Renal pelvis (tissue), 4 donors: ENCODE results near the gene RAD51B. TPM values are rescaled to one million over a fixed set of nuclear protein-coding genes. Genes with fewer than 3 reads are reported as not detected.
A peak's percentile ranks its signal among the peaks of the same experiment; 100 is the strongest.

Source experiments
- DNase-seq: peaks from one replicate; pipeline ENCODE4 v3.0.0-alpha.2; 2013
- polyA plus RNA-seq, 3 donors: library from polyadenylated mRNA; unstranded; fragments of 120-200 nt; gene quantifications; one replicate each; pipeline ENCODE4 v1.2.1, GENCODE V29; 2013; ENCODE audit not compliant: insufficient read length in 3 of 3

RAD51B gene
- polyA plus RNA-seq, 3 donors: 9.8 to 11.0 (median 9.8) TPM

DNA sequence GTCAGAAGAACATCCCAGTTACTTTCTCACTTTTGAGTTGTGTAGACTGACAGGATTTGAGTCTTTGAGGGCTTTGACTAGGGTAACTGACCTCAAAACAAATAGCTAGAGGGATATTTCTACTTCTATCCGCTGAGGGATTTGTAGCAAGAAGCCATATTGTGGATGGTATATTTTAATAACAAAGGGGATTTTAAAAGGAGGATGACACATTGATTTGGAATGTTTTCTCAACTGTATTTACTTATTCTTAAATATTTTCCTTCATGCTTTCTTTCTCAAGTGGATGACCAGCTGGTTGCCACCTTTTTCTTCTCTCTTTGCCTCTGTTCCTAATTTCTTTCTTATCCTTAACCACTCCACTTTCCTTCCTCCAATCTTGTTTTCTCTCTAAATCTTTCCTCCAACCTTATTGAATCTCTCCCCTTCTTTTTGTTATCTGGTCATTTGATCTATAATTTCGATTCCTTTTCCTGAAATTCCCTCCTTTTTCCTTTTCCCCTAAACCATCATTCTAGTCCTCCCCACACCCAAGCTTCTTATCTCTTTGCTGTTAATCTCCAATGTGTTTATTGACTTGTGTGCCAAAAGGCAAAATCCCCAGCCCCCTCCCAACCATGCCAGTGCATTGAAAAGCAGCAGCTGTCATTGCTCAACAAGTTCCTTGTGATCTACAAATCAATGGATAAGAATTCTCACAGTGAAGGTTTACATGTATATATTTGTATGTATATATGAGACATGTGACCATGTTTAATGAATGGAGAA lies 411.6 kb downstream of the RAD51B start:
- no peak for DNase-seq

DNA sequence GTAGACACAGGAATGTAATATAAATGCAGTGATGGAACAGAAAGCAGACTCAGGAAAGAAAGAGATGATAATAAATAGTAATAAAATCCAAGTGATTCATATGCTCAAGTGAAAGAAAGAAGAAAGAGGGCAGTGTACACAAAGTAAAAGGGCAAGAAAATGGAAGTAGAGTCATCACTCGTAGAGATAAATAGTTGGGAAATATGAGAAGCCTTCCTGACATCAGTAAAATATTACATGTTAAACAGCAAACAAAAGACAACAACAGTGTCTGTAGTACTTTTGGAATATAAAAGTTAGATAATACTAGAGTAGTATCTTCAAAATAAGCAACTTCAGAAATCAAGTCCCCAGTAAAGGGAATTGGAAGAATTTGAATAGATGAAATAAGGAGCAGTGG lies 412.3 kb downstream of the RAD51B start:
- no peak for DNase-seq

DNA sequence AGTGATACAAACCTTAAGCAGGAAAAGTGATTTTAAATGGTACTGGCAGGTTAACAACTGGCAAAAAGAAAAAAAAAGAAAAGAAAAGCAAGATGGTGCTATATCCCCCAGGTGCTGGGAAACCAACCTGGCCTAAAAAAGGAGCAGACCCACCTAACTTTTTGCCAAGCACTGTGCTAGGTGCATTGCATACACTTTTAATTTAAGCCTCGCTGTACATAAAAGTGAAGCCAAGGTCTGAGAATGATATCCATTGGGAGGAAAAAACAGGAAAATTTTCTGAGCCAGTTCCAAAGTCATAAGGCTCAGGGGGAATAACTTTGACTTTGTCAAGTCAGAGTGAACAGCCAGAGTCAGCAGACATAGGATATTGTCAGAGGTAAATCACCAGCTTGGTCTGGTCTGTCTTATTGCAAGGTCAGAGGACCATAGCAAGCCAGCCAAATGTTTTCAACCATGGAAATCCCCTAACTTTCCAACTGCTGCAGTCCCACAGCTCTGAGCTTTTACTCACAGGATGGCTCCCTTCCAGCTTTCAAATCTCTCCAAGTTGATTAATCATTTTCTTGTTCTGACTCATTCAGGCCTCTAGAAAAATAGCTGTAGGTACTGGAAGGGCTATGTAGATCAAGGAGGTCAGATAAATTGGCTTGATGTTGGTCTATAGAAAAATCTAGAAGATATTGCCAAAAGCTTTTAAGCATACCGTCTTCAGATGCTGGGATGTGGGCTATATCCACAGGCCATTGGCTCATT lies 412.9 kb downstream of the RAD51B start:
- DNase-seq: peak; percentile 93

DNA sequence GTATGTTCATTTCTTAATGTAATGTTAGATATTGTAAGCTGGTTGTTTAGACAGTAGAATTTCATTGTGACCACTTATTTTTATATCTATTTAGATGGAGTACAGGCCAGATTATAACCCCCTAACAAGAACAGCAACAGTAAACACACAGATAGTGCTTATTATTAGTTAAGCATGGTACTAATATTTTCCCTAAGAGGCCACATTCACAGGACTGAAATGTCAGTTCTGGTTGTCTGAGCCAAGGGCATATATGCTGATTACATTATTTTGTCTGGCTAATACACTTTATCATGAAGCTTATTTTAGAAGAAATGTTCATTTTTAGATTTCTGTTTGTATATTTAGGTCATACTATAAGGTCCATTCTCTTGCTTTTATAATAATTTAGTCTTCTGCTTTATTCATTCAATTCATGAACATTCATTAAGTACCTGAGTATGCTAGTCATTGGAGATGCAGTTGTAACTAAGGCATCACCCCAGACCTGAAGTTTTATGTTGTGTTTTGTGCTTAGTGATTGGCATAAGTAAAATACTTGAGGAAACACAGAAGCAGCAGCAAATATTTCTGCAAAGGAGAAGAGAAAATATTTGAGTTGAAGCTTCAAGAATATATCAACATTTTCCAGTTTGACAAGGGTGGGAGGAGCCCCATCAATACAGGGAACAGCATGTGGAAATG lies 413.7 kb downstream of the RAD51B start:
- DNase-seq: no peak

DNA sequence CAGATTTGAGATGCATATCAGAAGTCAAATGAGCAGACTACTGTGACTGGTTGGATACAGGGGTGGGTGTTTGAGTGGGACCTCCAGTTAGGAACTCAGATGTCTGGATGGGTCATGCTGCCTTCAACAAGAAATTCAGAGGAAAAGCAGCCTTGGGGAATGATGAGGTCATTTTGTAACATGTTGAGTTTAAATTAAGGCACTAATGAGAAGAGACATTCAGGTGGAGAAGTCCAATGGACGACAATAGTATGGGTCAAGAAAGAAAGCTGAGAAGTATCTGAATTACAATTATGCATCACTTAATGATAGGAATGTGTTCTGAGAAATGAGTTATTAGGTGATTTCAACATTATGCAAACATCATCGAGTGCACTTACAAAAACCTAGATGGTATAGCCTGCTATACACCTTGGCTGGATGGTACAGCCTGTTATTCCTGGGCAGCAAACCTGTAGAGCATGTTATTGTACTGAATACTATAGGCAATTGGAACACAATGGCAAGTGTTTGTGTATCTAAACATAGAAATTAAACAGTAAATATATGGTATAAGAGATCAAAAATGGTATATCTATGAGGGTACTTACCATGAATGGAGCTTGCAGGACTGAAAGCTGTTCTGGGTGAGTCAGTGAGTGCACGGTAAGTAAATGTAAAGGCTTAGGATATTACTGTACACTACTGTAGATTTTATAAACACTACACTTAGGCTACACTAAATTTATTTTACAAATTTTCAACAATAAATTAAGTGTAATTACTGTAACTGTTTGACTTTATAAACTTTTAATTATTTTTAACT lies 414.7 kb downstream of the RAD51B start:
- DNase-seq: no peak

DNA sequence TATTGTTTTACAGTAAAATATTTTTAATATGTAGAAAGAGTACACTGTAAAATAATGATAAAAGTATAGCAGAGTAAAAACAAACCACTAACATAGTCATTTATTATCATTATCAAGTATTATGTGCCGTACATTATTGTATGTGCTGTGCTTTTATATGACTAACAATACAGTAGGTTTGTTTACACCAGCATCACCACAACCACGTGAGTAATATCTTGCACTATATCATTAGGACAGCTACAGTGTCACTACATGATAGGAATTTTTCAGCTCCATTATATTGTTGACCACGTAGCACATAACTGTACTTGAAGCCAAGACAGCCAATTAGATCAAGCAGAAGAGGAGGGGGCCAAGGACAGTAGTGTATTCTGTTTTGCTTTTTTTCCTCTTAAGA lies 415.4 kb downstream of the RAD51B start:
- no peak for DNase-seq

DNA sequence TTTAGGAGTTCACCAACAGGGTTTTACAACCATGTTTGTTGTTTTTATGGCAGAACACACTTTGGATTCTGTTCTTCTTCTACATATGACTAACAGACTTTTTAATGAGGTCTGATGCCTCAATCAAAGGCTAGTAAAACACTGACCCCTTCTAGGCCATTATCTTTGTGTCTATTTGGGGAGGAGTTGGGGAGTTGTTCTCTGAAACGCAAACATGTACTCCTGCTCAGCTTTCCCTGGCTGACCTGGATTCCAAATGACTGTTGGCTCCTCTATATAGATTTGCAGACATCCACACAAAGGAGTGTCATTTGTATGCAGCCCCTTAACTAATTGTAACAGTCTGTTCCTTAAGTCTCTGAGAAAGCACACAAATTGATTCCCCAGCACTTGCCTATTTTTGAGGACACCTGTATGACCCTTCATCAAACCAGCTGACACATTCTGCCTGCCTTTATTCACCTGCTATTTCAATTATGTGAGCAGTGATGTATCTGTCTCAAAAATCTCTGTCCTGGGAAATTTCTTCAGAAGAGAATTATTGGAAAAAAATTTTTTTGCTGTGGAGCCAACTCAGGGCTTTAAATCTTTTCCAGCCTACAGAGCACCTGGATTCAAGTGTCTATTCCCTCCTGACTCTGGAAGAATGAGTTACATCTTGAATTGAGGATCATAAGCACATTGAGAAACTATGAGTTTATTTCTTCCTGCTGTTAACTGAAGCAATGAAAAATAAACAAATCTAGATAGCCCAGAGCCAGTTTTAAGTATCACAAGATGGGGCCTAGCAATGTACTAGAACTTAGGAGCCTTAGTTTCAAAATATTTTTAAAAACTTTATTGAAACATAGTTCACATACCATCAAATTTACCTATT lies 417.2 kb downstream of the RAD51B start:
- no peak for DNase-seq

DNA sequence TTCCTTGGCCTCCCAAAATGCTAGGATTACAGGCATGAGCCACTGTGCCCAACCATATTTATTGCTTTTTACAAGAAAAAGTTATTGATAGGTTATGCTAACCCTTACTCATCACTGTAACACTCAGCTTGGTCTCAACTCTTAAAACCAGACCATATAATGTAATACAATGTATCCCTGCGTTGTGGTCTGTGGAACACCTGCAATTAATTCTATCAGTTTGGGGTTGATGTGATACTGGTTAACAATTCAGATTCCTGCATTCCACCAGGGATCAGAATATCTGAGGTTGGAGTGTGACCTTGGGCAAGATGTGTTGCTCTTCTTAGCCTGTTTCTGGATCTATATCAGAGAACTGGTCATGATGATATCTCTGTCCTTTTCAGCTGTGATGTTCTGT lies 419.0 kb downstream of the RAD51B start:
- DNase-seq: no peak

DNA sequence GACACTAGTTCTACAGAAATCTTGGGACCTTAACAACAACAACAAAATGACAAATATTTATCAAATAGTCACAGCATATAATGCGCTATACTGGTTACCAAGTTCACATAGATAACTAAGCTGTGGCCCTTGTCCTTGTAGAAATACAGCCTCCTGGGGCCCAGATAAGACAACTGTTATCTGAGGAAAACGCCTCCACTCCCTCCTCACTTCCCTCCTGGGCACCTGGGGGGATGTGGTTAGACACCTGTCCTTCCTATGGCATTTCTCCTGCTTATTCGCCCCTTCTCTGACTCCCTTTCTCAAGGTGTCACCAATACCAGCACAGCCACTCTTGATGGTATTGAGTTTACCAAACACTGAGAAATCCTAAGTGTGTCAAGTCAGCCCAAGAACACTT lies 419.4 kb downstream of the RAD51B start:
- DNase-seq: no peak

DNA sequence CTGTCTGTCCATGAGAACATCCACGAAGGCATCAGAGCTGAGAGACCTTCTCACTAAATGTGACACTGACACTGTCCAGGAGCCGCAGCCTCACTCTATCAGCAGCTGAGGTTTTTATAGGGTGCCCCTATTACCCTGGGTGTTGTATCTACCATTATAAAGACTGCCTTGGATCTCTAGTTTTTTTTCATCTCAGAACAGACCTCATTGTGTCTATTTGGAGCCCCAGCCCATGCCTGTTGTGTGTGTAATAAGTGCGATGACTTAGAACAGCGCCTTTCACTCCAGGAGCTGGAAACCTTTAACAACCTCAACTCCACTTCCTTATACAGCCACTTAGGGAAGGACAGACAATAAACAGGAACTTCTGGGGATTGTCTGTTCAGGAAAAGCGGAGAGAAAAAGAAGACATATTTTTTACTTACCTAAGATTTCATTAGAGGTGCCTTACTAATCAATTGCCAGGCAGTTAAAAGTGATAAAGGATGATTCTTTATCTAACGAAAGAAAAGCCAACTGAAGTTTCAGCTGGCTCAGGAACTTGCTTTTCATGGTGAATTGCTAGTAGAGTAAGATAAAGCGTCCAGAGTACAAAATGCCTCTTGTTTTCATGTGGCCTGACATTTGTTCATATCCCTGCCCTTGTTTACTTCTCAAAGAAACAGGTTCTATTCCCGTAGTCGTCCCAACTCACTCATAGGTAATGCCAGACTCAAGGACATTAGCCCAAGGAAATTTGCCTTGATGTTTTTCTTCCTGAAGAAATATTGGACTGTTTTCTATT lies 420.6 kb downstream of the RAD51B start:
- no peak for DNase-seq

DNA sequence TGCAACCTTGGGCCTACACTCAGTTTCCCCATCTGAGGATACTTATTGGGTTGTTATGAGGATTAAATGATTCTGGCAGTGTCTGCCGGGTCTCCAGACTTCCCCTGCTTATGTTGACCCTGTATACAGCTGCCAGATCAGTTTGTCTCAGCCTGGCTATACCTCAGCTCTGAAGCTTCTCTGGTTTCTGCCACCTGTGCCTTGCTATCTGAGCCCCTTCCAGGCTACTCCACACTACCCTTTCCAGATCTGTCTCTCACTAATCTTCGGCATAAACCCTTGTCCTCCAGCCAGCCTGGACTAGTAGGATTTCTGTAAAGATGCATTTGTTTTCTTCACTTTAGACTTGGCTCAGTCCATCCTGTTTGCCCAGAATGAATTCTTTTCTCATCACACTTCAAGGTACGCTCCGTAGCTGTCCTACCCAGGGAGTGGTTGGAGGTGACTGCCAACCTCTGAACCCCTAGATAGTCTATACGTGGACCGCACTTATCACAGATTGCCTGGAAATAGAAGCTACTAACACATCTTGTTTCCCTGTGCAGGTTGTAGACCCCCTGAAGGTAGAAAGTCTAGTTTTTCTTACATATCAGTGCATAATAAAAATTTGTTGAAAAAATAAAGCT lies 422.4 kb downstream of the RAD51B start:
- no peak for DNase-seq

DNA sequence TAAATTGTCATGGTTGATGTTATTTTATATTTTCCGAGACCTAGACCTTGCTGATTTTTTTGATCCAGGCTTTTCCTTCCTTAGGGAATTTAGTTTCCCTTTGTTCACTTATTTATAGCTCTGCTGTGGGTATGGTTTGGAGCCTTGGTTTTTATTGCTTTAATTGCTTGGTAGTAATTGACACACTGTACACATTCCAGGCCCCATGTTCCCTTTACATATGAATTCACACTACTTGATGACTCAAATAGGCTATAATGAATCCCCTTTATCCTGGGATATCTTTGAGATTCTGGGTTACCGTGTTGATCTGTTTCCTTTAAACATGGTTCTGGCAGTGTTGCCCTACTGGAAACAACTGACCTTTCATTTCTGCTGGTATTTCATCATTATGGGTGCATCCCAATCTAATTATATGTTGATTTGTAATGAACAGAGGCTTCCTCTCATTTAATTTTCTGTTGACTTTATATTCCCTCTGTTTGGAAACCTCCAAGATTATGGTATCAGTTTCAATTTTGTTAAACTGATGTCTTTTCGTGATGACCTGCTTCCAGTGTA lies 424.0 kb downstream of the RAD51B start:
- DNase-seq: no peak

DNA sequence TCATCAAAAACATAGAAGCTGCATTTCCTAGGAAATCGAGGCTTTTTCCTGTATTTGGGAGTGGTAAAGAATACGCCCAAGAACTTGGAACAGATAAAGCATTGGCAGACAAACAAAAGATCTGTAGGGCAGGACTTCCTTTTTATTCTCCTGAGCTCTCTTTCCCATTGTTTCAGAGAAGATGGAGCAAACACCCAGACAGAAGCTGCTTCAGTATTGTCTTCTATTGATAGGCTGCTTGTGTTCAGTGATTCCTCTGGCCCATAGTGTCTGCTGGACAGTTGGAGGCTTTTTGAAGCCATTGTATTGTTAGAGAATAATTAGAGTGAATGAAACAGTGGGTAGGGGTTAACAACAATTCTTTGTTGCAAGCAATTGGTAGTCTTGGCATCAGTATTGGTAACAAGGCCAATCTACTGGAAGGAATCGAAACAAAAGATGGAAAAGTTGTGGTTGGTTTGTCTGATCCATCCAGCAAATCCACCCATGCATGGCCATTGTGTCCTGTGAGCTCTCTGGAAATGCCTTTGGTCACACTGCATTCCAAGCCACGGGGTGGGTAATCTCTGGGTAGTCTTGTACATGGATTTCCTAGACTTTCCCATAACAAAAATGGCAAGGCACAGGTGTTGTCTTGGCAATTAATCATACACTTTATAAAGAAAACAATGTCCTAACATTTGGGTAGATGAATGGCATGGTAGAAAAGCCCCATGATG lies 424.8 kb downstream of the RAD51B start:
- no peak for DNase-seq

DNA sequence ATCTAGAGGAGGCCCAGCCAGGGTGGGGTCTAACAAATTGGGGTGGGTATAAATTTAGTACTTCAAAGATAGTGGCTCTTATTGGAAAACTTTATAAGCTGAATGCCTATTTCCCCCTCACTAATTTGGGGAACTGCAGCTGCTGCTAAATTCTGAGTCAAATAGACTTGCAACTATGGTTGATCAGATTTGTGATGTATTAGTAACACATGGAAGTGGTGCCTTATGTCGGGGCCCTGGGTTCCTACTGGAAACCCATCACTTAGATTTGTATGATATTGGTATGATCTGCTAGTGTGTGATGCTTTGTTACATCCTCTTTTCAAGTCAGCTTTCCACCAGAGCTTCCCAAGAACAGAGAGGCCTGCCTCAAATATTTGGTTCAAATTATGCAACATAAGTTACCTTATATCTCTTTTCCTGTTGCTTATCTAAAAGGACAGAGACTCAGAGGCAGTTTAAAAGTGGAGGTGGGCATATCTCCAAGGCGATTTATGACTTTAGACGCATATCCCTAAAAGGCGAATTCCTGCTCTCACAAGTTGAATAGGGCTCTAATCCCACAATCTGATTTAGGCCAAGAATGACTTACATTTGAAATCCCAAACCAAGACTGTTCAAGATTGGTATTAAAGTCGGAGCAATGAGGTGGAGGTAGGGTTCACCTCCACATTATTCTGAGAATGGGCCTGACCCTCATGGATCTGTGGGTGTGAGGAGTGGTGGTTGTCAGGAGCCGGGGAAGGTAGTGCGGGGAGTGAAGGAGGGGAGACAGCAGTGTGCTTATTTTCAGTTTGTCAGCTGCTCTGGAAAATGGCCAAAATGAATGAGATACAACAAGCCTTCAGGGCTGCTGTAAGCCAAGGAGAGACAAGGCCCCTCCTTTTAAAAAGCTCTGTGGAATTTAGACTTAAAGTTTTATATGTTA lies 425.8 kb downstream of the RAD51B start:
- no peak for DNase-seq

DNA sequence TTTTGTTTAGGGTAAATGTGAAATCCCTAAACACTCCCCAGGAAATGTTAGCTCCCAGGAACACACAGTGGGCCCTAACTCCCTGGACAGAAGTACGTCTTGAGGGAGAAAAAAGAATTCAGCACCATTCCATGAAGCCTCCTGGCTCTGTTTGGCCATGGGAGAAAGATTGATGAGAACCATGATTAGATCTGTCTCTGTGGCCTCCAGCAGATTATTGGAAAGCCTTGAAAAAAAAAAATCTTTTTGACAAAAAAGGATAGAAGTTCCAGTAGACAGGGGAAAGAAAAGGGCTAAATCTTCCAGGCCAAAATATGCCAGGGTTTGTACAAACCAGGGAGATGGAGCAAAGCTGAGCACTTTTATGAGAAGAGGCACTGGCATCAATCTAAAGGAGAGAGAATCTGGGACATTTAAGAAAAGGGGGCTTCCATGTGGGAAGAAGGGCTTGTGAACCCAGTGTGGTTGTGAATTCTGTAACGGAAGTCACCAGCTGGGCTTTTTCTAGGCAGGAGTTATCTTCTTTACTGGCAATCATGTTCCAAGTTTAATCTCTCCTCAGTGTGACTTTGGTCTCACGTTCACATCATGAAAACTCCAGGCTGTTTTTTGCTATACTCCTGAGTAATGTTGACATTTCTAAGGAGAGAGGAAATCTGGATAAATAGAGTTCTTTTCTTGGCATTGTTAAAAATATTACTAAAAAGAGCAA lies 426.7 kb downstream of the RAD51B start:
- DNase-seq: no peak

DNA sequence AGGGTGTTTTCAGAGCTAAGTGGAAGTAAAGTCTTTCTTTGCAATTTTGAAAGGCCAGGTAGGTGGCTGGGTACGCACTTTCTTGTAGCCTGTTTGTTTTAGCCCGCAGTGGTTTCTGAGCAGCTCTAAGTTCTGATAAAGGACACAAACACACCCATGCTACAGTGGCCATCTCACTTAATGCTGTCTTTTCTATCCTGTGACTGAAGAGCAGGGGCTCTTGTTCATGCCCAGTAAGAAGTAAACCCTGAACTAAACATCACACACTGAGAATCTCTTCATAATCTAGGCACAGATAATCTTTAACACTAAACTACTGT lies 427.2 kb downstream of the RAD51B start:
- no peak for DNase-seq

DNA sequence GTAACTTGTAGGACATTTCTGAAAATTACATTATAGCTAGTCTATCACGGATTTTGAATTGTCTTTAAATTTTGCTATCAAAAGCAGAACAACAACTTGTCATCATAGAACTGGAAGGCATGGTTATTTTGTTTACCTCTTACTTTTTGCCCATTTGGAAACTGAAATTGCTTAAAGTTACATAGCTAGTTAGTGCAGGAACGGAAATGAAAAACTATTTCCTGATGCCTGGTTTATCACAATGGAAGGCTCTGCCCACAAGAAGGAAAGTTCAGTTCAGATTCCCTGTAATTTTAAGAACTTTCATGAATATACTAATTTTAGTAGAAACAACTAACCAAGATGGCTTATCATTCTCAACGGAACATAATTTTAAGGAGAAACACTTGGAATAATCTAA lies 427.7 kb downstream of the RAD51B start:
- DNase-seq: no peak
